Tibial artery (tissue), 4 donors: ENCODE results near the gene STK32C.
A peak's percentile ranks its signal among the peaks of the same experiment; 100 is the strongest.
"Not testable (repeated sequence)": the region's sequence is repeated elsewhere in the genome, so short reads cannot be mapped to it uniquely, and the experiment has no call there.

ENCODE experiments used
- DNase-seq, 2 donors: peaks; one replicate each; pipeline ENCODE4 v3.0.0-alpha.2; 2019
- H3K27ac ChIP-seq, 2 donors: fragments of 200-600 bp; sonication (generic) in 1 of 2; 1 replicate in 1 of 2; 2 replicates in 1 of 2; pipeline ENCODE4 v1.5.1; 2018 to 2019; ENCODE audit warnings: mild to moderate bottlenecking in 1 of 2
- H3K27me3 ChIP-seq, 2 donors: fragments of 200-600 bp; sonication (generic) in 1 of 2; one replicate each; pipeline versions ENCODE4 v1.5.1 to v1.6.0; 2016 to 2019
- H3K36me3 ChIP-seq, 3 donors: fragments of 200-600 bp; sonication (generic) in 2 of 3; one replicate each; pipeline ENCODE4 v1.5.1; 2016 to 2019; ENCODE audit warnings: mild to moderate bottlenecking in 2 of 3
- H3K4me1 ChIP-seq, 4 donors: fragments of 200-600 bp; sonication (generic) in 2 of 4; 1 replicate in 3 of 4; 2 replicates in 1 of 4; pipeline ENCODE4 v1.5.1; 2016 to 2019
- H3K4me3 ChIP-seq, 2 donors: fragments of 200-600 bp; sonication (generic) in 1 of 2; 1 replicate in 1 of 2; 2 replicates in 1 of 2; pipeline ENCODE4 v1.5.1; 2018 to 2019; ENCODE audit warnings: mild to moderate bottlenecking in 2 of 2
- H3K9me3 ChIP-seq, 3 donors: fragments of 200-600 bp; sonication (generic) in 1 of 3; one replicate each; pipeline ENCODE4 v1.5.1; 2016 to 2019
- intact Hi-C: fragments of 100-400 bp; cut with DNase I; formaldehyde crosslinking; loops from one replicate; pipeline ENCODE4 v1.15.0; 2023; ENCODE audit warnings: low total_unique reads
- TF ChIP-seq, protein P1 (sequence below), 2 experiments: fragments of 200-600 bp in 1 of 2; fragments of 450-650 bp in 1 of 2; IDR thresholded peaks; one replicate each; pipeline ENCODE4 v1.5.1; 2017 to 2019; ENCODE audit warnings: antibody characterized with exemption in 2 of 2, mild to moderate bottlenecking in 1 of 2, moderate library complexity in 1 of 2

STK32C gene

DNA sequence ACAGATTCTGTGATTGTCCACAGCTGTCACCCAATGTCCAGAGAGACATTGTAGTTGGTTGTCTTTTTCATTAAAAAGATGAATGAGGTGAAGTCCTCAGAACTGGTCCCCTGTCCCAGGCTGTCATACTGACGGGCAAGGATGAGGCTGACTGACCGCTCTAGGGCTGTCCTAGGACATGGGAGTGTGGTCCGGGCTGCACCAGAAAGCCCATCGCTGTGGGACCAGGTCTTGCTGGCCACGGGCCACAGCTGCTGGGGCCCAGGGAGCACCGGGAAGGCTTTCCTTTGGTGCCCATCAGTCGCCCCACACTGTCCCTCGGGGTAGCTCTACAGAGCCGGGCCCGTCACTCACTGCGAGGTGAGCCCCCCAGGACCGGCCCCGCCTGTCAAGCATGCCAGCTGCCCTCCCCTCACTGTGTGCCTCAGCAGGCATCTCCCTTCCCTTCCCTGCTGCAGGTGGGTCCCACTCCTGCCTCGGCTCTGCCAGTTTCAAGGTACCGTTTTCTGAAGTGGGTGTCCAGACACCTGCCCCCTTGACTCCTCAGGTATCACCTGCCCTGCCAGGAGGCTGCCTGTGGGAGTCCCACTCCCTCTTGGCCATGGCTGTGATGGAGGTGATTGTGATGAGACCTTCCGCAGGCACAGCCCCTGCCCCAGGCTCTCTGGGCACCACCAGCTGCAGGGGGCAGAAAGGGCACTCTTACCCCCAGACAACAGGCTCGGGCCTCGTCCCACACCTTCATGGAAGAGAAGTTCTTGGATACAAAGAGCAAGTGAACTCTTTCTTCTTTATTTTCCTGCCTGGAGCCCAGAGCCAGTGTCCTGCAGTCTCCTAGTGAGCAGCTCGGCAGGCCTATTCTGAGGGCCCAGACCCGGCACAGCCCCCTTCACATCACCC is 46.0 kb upstream of the STK32C start:
- DNase-seq, result peak; percentile 12 to 42
- intact Hi-C loops, result loop anchor here (2.0 to 10.0 kb wide), 2 partner anchors 49 to 131 kb away; partner anchors contain the start of gene STK32C
- Histone ChIP-seq H3K4me1 (no peaks in the 10 kb centered on the region), H3K36me3 (peaks cover 0 to 49% (median 6%) of the 10 kb centered on the region in 3 donors), H3K27me3 (no peaks in the 10 kb centered on the region), H3K27ac (no peak overlapping the region), H3K4me3 (no peak overlapping the region), H3K9me3 (no peaks in the 10 kb centered on the region)
- TF ChIP-seq, protein P1, sequence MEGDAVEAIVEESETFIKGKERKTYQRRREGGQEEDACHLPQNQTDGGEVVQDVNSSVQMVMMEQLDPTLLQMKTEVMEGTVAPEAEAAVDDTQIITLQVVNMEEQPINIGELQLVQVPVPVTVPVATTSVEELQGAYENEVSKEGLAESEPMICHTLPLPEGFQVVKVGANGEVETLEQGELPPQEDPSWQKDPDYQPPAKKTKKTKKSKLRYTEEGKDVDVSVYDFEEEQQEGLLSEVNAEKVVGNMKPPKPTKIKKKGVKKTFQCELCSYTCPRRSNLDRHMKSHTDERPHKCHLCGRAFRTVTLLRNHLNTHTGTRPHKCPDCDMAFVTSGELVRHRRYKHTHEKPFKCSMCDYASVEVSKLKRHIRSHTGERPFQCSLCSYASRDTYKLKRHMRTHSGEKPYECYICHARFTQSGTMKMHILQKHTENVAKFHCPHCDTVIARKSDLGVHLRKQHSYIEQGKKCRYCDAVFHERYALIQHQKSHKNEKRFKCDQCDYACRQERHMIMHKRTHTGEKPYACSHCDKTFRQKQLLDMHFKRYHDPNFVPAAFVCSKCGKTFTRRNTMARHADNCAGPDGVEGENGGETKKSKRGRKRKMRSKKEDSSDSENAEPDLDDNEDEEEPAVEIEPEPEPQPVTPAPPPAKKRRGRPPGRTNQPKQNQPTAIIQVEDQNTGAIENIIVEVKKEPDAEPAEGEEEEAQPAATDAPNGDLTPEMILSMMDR (IDR thresholded peaks at IDR 0.05), result no peak

DNA sequence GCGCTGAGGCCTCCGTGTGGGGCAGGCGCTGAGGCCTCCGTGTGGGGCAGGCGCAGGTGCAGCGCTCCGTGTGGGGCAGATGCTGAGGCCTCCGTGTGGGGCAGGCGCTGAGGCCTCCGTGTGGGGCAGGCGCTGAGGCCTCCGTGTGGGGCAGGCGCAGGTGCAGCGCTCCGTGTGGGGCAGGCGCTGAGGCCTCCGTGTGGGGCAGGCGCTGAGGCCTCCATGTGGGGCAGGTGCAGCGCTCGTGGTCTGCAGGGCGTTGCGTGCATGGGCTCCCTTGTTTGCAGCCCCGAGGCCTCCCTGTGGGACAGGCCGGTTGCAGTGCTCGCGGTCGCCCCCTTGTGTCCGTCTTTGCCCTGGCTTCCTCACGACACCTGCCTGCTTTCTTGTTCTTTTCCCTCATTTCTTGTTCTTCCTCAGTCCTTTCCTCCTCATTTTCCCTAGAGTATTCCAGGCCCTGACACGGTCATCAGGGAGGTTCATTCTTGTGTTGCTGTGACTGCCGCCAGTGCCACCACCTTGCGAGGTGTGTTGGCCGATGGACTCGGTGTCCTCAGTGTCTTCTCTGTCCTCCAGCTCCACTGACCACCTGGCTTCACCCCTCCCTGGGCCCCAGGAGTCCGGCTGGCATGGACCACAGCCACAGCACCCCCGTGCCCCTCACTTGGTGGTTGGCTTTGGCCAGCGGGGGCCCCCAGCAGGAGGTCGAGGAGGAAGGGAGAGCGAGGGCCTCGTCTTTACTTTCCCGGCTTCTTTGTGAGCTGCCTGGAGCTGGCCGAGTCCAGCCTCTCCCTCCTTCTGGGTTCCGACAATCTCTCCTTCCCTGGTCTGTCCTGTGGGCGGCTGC is 44.9 kb upstream of the STK32C start:
- TF ChIP-seq, protein P1 (IDR thresholded peaks at IDR 0.05), result peak; percentile 60 to 75
- peak; percentile 62 to 69 for DNase-seq
- not testable (repeated sequence) for H3K27me3 ChIP-seq, H3K4me3 ChIP-seq, H3K27ac ChIP-seq, H3K4me1 ChIP-seq, H3K9me3 ChIP-seq
- H3K36me3 ChIP-seq, result peaks cover 0 to 59% (median 6%) of the 10 kb centered on the region in 3 donors
- intact Hi-C loops, result loop anchor here (10.0 kb wide), 1 partner anchor 48 kb away; the partner anchor contains the start of gene STK32C

DNA sequence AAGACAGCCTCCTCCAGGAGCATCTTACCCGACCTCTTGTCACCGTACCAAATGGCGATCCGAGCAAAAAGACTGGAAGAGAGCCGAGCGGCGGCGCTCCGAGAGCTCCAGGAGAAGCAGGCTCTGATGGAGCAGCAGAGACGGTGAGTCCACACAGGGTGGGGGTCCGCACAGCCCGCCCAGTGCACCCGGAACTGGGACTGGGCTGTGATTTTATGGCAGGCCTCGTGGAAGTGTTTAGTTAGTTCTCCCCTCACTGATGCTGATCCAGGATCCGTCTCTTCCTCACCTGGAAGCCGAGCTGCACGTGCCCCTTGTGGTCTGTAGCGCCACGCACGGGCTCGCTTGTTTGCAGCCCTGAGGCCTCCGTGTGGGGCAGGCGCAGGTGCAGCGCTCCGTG is 43.9 kb upstream of the STK32C start:
- H3K36me3 ChIP-seq, result peaks cover 0 to 54% (median 6%) of the 10 kb centered on the region in 3 donors
- H3K27me3 ChIP-seq, result no peaks in the 10 kb centered on the region
- no peak overlapping the region for H3K27ac ChIP-seq
- intact Hi-C loops, result loop anchor here (10.0 kb wide), 1 partner anchor 47 kb away; the partner anchor contains the start of gene STK32C
- H3K4me3 ChIP-seq, result no peak overlapping the region
- no peaks in the 10 kb centered on the region for H3K4me1 ChIP-seq
- no peaks in the 10 kb centered on the region for H3K9me3 ChIP-seq
- DNase-seq, result peak; percentile 5 to 33
- TF ChIP-seq, protein P1 (IDR thresholded peaks at IDR 0.05), result no peak

DNA sequence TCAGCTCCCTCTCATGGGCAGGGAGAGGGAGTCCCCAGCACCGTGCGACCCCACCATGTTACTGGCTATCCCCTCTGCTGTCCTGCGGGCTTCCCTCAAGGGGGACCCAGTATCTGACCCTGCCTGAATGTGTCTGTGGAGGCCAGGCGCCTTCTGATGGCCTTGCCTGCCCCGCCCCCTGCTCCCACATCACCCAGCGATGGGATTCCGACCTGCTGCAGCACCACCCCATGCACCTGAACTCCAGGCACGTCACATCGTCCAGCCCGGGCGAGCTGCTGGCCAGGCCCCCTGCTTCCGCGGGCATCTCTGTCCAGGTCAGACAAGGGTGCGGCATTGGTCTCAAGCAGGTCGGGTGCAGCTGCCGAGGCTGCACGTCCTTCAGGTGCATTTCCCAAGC is 43.2 kb upstream of the STK32C start:
- no peaks in the 10 kb centered on the region for H3K9me3 ChIP-seq
- DNase-seq, result peak; percentile 7 to 60
- intact Hi-C loops, result loop anchor here (10.0 kb wide), 1 partner anchor 46 kb away; the partner anchor contains the start of gene STK32C
- H3K4me1 ChIP-seq, result no peaks in the 10 kb centered on the region
- TF ChIP-seq, protein P1 (IDR thresholded peaks at IDR 0.05), result no peak
- H3K4me3 ChIP-seq, result no peak overlapping the region
- no peak overlapping the region for H3K27ac ChIP-seq
- H3K27me3 ChIP-seq, result no peaks in the 10 kb centered on the region
- peaks cover 0 to 52% (median 6%) of the 10 kb centered on the region in 3 donors for H3K36me3 ChIP-seq

DNA sequence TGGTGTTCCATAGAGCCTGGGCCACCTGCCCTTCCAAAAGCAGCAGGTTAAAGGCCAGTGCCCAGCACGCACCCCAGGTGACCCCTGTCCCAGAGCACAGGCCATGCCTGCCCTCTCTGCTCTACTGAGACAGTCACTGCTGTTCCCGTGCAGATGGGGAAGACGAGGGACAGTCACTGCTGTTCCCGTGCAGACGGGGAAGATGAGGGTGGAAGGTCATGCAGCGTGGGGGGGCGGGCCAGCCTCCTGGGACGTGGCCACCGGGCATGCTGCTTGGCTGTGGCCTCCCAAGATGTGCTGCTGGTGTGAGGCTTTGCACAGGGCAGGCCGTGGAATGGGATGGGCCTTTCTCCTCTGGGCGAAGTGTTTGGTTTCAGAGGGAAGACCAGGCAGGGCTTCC is 42.6 kb upstream of the STK32C start:
- TF ChIP-seq, protein P1 (IDR thresholded peaks at IDR 0.05), result no peak
- H3K4me1 ChIP-seq, result no peaks in the 10 kb centered on the region
- no peaks in the 10 kb centered on the region for H3K9me3 ChIP-seq
- intact Hi-C loops, result loop anchor here (10.0 kb wide), 1 partner anchor 46 kb away; the partner anchor contains the start of gene STK32C
- DNase-seq, result peak; percentile 2 to 50
- no peak overlapping the region for H3K27ac ChIP-seq
- H3K4me3 ChIP-seq, result no peak overlapping the region
- H3K27me3 ChIP-seq, result no peaks in the 10 kb centered on the region
- H3K36me3 ChIP-seq, result peaks cover 0 to 52% (median 7%) of the 10 kb centered on the region in 3 donors
